ENCODE results near the gene ALDH2.

- no peak for TF ChIP-seq EP300 (IDR thresholded peaks at IDR 0.05)
- no peak for TF ChIP-seq CTCF (IDR thresholded peaks at IDR 0.05)
These were observed 12.1 kb upstream of the ALDH2 start for GRCh38 chr12:111754671-111755070.
